ENCODE measurements around the gene MYO18A.
"Not testable (repeated sequence)": the region's sequence is repeated elsewhere in the genome, so short reads cannot be mapped to it uniquely, and the experiment has no call there.

MYO18A gene

GRCh38 chr17:29165261-29165660 is 14.9 kb downstream of the MYO18A start:
- no peak for DNase-seq

- DNase-seq = no peak
Measured at GRCh38 chr17:29163563-29163962, 16.6 kb downstream of the MYO18A start.

- DNase-seq = no peak
Measured at GRCh38 chr17:29162909-29163341, 17.3 kb downstream of the MYO18A start.

GRCh38 chr17:29162082-29162908 is 17.9 kb downstream of the MYO18A start:
- DNase-seq = no peak

GRCh38 chr17:29160253-29160652 is 19.9 kb downstream of the MYO18A start:
- DNase-seq = no peak

GRCh38 chr17:29159306-29159860 is 20.8 kb downstream of the MYO18A start:
- DNase-seq = no peak

GRCh38 chr17:29158488-29159275 is 21.5 kb downstream of the MYO18A start:
- DNase-seq = no peak

- no peak for DNase-seq
Measured at GRCh38 chr17:29158096-29158487, 22.1 kb downstream of the MYO18A start.

- no peak for DNase-seq
Measured at GRCh38 chr17:29157310-29157709, 22.9 kb downstream of the MYO18A start.

GRCh38 chr17:29156781-29157180 is 23.4 kb downstream of the MYO18A start:
- DNase-seq = no peak

- DNase-seq = no peak
Measured at GRCh38 chr17:29155966-29156338, 24.2 kb downstream of the MYO18A start.

- peak; percentile 25 to 39 (median 30) for DNase-seq
Measured at GRCh38 chr17:29155227-29155965, 24.8 kb downstream of the MYO18A start.

- DNase-seq = no peak
Measured at GRCh38 chr17:29154516-29155226, 25.5 kb downstream of the MYO18A start.

- DNase-seq = no peak
Measured at GRCh38 chr17:29151567-29151966, 28.6 kb downstream of the MYO18A start.

- no peak for DNase-seq
Measured at GRCh38 chr17:29150161-29150560, 30.0 kb downstream of the MYO18A start.

- DNase-seq = no peak
Measured at GRCh38 chr17:29149431-29150064, 30.6 kb downstream of the MYO18A start.

- DNase-seq = peak; percentile 80 to 85 (median 84)
Measured at GRCh38 chr17:29148790-29149430, 31.3 kb downstream of the MYO18A start.

- DNase-seq = no peak
Measured at GRCh38 chr17:29148257-29148789, 31.9 kb downstream of the MYO18A start.

- no peak for DNase-seq
Measured at GRCh38 chr17:29147682-29148081, 32.5 kb downstream of the MYO18A start.

GRCh38 chr17:29147228-29147627 is 33.0 kb downstream of the MYO18A start:
- DNase-seq = not testable (repeated sequence)

- DNase-seq = no peak
Measured at GRCh38 chr17:29146369-29146972, 33.7 kb downstream of the MYO18A start.
